ENCODE measurements around the gene SYT9.

The SYT9 gene

GRCh38 chr11:7251836-7252682, at the start of gene SYT9:
Gene SYT9 (plus strand): TSS chr11:7251904. CDS start chr11:7252187, 283 bp downstream.
- DNase-seq (ENCODE audit: low read depth, low spot score), result no peak
- H3K27ac ChIP-seq, result no peak within 1 kb of the TSS

- DNase-seq (ENCODE audit: low read depth, low spot score), result no peak
- no peak overlapping the region for H3K27ac ChIP-seq
Observed at GRCh38 chr11:7202412-7202811, 49.3 kb upstream of the SYT9 start.

GRCh38 chr11:7204778-7205177, 46.9 kb upstream of the SYT9 start:
- H3K27ac ChIP-seq, result peak overlapping the region; percentile 1
- DNase-seq (ENCODE audit: low read depth, low spot score), result peak; percentile 14

- no peak for DNase-seq (ENCODE audit: low read depth, low spot score)
- no peak overlapping the region for H3K27ac ChIP-seq
Observed at GRCh38 chr11:7208391-7208790, 43.3 kb upstream of the SYT9 start.

GRCh38 chr11:7219491-7219890, 32.2 kb upstream of the SYT9 start:
- no peak overlapping the region for H3K27ac ChIP-seq
- no peak for DNase-seq (ENCODE audit: low read depth, low spot score)

GRCh38 chr11:7220636-7221035, 31.1 kb upstream of the SYT9 start:
- DNase-seq (ENCODE audit: low read depth, low spot score), result no peak
- no peak overlapping the region for H3K27ac ChIP-seq

- no peak for DNase-seq (ENCODE audit: low read depth, low spot score)
- H3K27ac ChIP-seq, result no peak overlapping the region
Observed at GRCh38 chr11:7222619-7223018, 29.1 kb upstream of the SYT9 start.

- no peak for DNase-seq (ENCODE audit: low read depth, low spot score)
- no peak overlapping the region for H3K27ac ChIP-seq
Observed at GRCh38 chr11:7239877-7240276, 11.8 kb upstream of the SYT9 start.

GRCh38 chr11:7245341-7245740, 6.4 kb upstream of the SYT9 start:
- no peak for DNase-seq (ENCODE audit: low read depth, low spot score)
- no peak overlapping the region for H3K27ac ChIP-seq

GRCh38 chr11:7246179-7246578, 5.5 kb upstream of the SYT9 start:
- DNase-seq (ENCODE audit: low read depth, low spot score), result peak; percentile 14
- peak overlapping the region; percentile 53 for H3K27ac ChIP-seq

- H3K27ac ChIP-seq, result no peak overlapping the region
- no peak for DNase-seq (ENCODE audit: low read depth, low spot score)
Observed at GRCh38 chr11:7250166-7250565, 1.5 kb upstream of the SYT9 start.

GRCh38 chr11:7251487-7251835, 243 bp upstream of the SYT9 start:
- no peak overlapping the region for H3K27ac ChIP-seq
- DNase-seq (ENCODE audit: low read depth, low spot score), result no peak

GRCh38 chr11:7252683-7253213, 1.0 kb downstream of the SYT9 start:
- no peak overlapping the region for H3K27ac ChIP-seq
- no peak for DNase-seq (ENCODE audit: low read depth, low spot score)

GRCh38 chr11:7253800-7254199, 2.1 kb downstream of the SYT9 start:
- DNase-seq (ENCODE audit: low read depth, low spot score), result no peak
- no peak overlapping the region for H3K27ac ChIP-seq

GRCh38 chr11:7254731-7255291, 3.1 kb downstream of the SYT9 start:
- no peak overlapping the region for H3K27ac ChIP-seq
- DNase-seq (ENCODE audit: low read depth, low spot score), result no peak

GRCh38 chr11:7256943-7257342, 5.2 kb downstream of the SYT9 start:
- no peak for DNase-seq (ENCODE audit: low read depth, low spot score)
- no peak overlapping the region for H3K27ac ChIP-seq

GRCh38 chr11:7257724-7258123, 6.0 kb downstream of the SYT9 start:
- DNase-seq (ENCODE audit: low read depth, low spot score), result no peak
- H3K27ac ChIP-seq, result no peak overlapping the region

- no peak for DNase-seq (ENCODE audit: low read depth, low spot score)
- H3K27ac ChIP-seq, result no peak overlapping the region
Observed at GRCh38 chr11:7261578-7261977, 9.9 kb downstream of the SYT9 start.

GRCh38 chr11:7262672-7263071, 11.0 kb downstream of the SYT9 start:
- no peak for DNase-seq (ENCODE audit: low read depth, low spot score)
- H3K27ac ChIP-seq, result no peak overlapping the region

GRCh38 chr11:7263842-7264241, 12.1 kb downstream of the SYT9 start:
- no peak for DNase-seq (ENCODE audit: low read depth, low spot score)
- no peak overlapping the region for H3K27ac ChIP-seq

GRCh38 chr11:7268758-7269157, 17.1 kb downstream of the SYT9 start:
- no peak overlapping the region for H3K27ac ChIP-seq
- no peak for DNase-seq (ENCODE audit: low read depth, low spot score)

All from epithelial cell of prostate (primary cell).